DOHH2 (cell line): Measurements from ENCODE around the gene SHC3.
A peak's percentile ranks its signal among the peaks of the same experiment; 100 is the strongest.

Experiments
- H3F3A ChIP-seq: fragments of 200-600 bp; sonication (generic), shearing (Covaris generic); 2 replicates; pipeline ENCODE4 v1.6.0; 2016; ENCODE audit warnings: antibody characterized with exemption, mild to moderate bottlenecking; ENCODE audit not compliant: control insufficient read depth, insufficient read depth
- H3K27ac ChIP-seq: fragments of 200-600 bp; sonication (generic); 2 replicates; pipeline ENCODE4 v1.5.1; 2014; ENCODE audit warnings: low read depth, mild to moderate bottlenecking, low read length, moderate library complexity
- H3K27me3 ChIP-seq: fragments of 200-600 bp; sonication (generic); 2 replicates; pipeline ENCODE4 v1.6.1; 2014; ENCODE audit warnings: mild to moderate bottlenecking, low read length, mixed read lengths; ENCODE audit not compliant: control insufficient read depth
- H3K36me3 ChIP-seq: fragments of 200-600 bp; sonication (generic); 2 replicates; pipeline ENCODE4 v1.6.1; 2014; ENCODE audit warnings: mild to moderate bottlenecking, low read length, moderate library complexity, mixed read lengths; ENCODE audit not compliant: control insufficient read depth
- H3K4me1 ChIP-seq: fragments of 200-600 bp; sonication (generic); 2 replicates; pipeline ENCODE4 v1.6.1; 2014; ENCODE audit warnings: mild to moderate bottlenecking, low read length, mixed read lengths; ENCODE audit not compliant: control insufficient read depth
- H3K4me2 ChIP-seq: fragments of 200-600 bp; sonication (generic); 2 replicates; pipeline ENCODE4 v1.6.0; 2014; ENCODE audit warnings: mild to moderate bottlenecking, low read length, moderate library complexity
- H3K4me3 ChIP-seq: fragments of 200-600 bp; sonication (generic); 2 replicates; pipeline ENCODE4 v1.5.1; 2014; ENCODE audit warnings: mild to moderate bottlenecking, low read length, mixed read lengths
- H3K79me2 ChIP-seq: fragments of 200-600 bp; sonication (generic); 2 replicates; pipeline ENCODE4 v1.6.1; 2014; ENCODE audit warnings: mild to moderate bottlenecking, low read length, mixed read lengths; ENCODE audit not compliant: control insufficient read depth
- H3K9me2 ChIP-seq: fragments of 200-600 bp; sonication (generic); replicated peaks from 2 replicates; pipeline ENCODE4 v1.6.1; 2014; ENCODE audit warnings: mild to moderate bottlenecking, low read length, mixed read lengths; ENCODE audit not compliant: control insufficient read depth
- H3K9me3 ChIP-seq: fragments of 200-600 bp; sonication (generic); 2 replicates; pipeline ENCODE4 v1.6.1; 2014; ENCODE audit warnings: antibody characterized with exemption, low read length, mixed read lengths; ENCODE audit not compliant: control insufficient read depth, insufficient read depth
- H4K20me1 ChIP-seq: fragments of 200-600 bp; sonication (generic); 2 replicates; pipeline ENCODE4 v1.6.0; 2014; ENCODE audit warnings: low read depth, mild to moderate bottlenecking, antibody characterized with exemption, low read length, moderate library complexity; ENCODE audit not compliant: control insufficient read depth, insufficient read depth
- CTCF ChIP-seq: fragments of 200-600 bp; sonication (generic); IDR thresholded peaks from one replicate; pipeline ENCODE4 v1.5.1; 2014; ENCODE audit warnings: antibody characterized with exemption, mild to moderate bottlenecking, low read depth, low read length; ENCODE audit not compliant: poor library complexity, severe bottlenecking
- EZH2phosphoT487 ChIP-seq: fragments of 200-600 bp; sonication (generic); IDR thresholded peaks from 2 replicates; pipeline ENCODE4 v1.6.1; 2017; ENCODE audit warnings: borderline replicate concordance, mild to moderate bottlenecking, antibody characterized with exemption, low read length, moderate library complexity, mixed read lengths

The SHC3 gene

GRCh38 chr9:89177944-89178829 is at the start of gene SHC3:
TSS of gene SHC3 (minus strand) at chr9:89178818. CDS start at chr9:89178460, 358 bp downstream.
- Histone ChIP-seq H3K36me3 (no peaks in the 10 kb centered on the region), H3F3A (no peaks in the 10 kb centered on the region), H3K27ac (no peak within 1 kb of the TSS), H3K4me2 (peak within 1 kb of the TSS; percentile 45; the same call in 1 of the 2 replicates), H3K4me3 (peak within 1 kb of the TSS; percentile 28; the same call in 1 of the 2 replicates), H3K9me3 (no peaks in the 10 kb centered on the region), H3K9me2 (no peaks in the 10 kb centered on the region), H3K27me3 (peaks cover 28% of the 10 kb centered on the region), H4K20me1 (no peaks in the 10 kb centered on the region), H3K4me1 (peaks cover 7% of the 10 kb centered on the region; the same call in 1 of the 2 replicates), H3K79me2 (no peaks in the 10 kb centered on the region)
- TF ChIP-seq EZH2phosphoT487 (no peak), CTCF (no peak)

- H3K4me3 ChIP-seq, result no peak overlapping the region
- no peaks in the 10 kb centered on the region for H4K20me1 ChIP-seq
- H3K4me2 ChIP-seq, result no peak overlapping the region
- no peaks in the 10 kb centered on the region for H3K4me1 ChIP-seq
- no peaks in the 10 kb centered on the region for H3K79me2 ChIP-seq
- 0 out of 2 replicates have a peak, but pooled peaks cover 5% of the 10 kb centered on the region for H3K27me3 ChIP-seq
- no peaks in the 10 kb centered on the region for H3F3A ChIP-seq
- no peaks in the 10 kb centered on the region for H3K9me3 ChIP-seq
- TF ChIP-seq CTCF (no peak), EZH2phosphoT487 (no peak)
- H3K36me3 ChIP-seq, result no peaks in the 10 kb centered on the region
- no peak overlapping the region for H3K27ac ChIP-seq
- H3K9me2 ChIP-seq, result no peaks in the 10 kb centered on the region
Measured at GRCh38 chr9:89225991-89226471, 47.4 kb upstream of the SHC3 start.

- Histone ChIP-seq H3K4me1 (no peaks in the 10 kb centered on the region), H3K27ac (no peak overlapping the region), H4K20me1 (no peaks in the 10 kb centered on the region), H3F3A (no peaks in the 10 kb centered on the region), H3K27me3 (0 out of 2 replicates have a peak, but pooled peaks cover 5% of the 10 kb centered on the region), H3K79me2 (no peaks in the 10 kb centered on the region), H3K4me3 (no peak overlapping the region), H3K9me3 (no peaks in the 10 kb centered on the region), H3K36me3 (no peaks in the 10 kb centered on the region), H3K9me2 (no peaks in the 10 kb centered on the region), H3K4me2 (no peak overlapping the region)
- no peak for TF ChIP-seq EZH2phosphoT487
- no peak for TF ChIP-seq CTCF
Measured at GRCh38 chr9:89225587-89225986, 47.0 kb upstream of the SHC3 start.
